Stimulated activated CD4-positive, alpha-beta T cell treated with anti-CD3 and anti-CD28 coated beads, Interleukin-12 subunit alpha, Interleukin-12 subunit beta, amount 100 ng/mL, for 4 hours (primary cell): ENCODE measurements around the gene SH2D4B.
"Not testable (repeated sequence)": the region's sequence is repeated elsewhere in the genome, so short reads cannot be mapped to it uniquely, and the experiment has no call there.

Experiments used
- DNase-seq: peaks from one replicate; pipeline ENCODE4 v3.0.0-alpha.2; 2020

SH2D4B gene

DNA sequence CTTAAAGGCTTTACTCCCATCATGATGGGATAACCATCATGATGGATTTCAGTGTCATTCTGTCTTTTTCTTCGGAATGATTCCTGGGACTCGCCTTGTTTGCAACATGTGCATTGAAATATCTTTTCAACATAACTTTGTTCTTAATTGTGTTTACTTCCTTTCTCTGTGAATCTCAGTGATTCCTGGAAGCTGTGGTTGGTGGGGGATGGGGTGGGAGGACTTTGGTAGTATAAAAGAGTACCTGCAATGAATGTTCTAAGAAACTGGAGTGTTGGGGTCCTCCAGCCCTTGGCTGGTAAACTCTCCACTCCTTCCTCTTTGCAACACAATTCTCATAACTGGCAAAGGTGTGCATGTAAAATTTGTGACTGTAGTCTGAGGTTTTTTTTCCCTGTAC, 11.5 kb upstream of the SH2D4B start:
- no peak for DNase-seq

DNA sequence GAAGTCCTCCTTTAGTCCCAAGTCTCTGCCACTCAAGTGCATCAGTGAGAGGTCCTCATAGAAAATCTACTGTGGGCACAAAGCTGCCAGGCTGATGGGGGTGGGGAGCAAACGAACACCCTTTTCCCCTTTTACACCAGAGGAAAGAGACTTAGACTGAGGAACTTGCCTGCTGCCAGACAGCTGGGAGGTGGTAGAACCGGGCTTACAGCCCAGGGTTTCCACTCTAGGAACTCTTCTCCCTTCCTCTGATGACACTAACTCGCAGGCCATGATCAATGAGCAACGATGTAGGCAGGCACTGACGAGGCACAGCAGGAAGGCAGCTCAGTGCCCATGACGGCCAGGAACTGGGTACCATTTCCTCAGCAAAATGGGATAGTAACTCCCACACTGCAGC, 11.0 kb upstream of the SH2D4B start:
- no peak for DNase-seq

DNA sequence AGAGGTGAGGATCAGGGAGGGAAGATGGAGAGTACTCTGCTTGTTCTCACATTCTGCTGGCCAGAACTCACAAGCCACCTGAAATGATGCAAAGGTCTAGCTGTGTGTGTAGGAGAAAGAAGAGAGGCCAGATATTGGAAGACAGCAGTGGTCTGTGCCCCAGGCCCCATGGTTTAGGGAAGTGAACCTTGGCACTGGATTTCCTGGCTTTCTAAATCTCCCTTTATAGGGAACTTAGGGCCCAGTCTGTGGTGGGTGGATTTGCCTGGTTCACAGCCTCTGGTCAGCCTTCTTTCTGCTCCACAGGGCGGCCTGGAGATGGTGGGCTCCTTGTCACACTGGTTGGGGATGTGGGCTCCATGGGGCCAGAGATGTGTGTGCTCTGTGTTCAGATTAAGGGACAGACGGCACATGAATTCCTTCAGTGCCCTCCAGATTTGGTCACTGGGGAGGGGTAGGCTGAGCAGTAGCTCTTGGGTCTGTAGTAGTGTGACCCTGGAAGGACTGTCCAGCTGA, 9.5 kb upstream of the SH2D4B start:
- DNase-seq = no peak

DNA sequence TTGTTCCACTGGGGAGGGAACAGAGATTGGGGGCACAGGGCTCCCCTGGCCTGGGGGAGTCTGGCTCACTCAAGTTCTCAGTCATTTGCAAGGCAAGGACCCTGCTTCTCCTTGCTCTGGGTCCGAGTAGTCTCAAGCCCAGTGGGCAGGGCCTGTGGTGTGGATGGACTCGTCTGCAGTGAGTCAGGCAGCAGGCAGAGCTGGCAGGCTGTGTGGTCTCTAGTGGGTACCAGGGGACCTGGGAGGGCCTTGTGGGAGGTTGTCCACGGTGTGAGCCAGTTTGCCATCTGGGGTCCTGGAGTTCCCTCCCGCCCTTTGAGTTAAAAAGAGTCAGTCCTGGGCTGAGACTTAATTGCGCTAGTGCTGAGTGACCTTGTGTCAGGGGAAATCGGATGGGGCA, 8.8 kb upstream of the SH2D4B start:
- no peak for DNase-seq

DNA sequence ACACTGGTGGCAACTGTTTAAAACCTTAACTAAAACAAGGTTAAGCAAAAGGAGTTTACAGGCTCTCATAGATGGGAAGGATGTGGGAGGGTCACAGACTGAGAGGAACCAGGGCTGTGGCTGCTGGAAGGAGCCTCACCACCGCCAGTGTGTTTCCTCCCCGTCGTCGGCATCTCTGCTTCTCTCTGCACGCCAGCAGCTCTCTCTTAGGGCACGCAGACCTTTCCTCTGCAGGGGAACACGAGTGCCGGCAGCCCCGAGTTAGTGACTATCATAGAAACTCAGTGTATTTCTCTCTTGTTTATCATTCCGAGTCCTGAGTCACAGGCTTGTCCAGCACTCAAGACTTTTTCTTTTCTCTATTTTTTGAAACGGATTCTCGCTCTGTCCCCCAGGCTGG, 8.1 kb upstream of the SH2D4B start:
- DNase-seq = no peak

DNA sequence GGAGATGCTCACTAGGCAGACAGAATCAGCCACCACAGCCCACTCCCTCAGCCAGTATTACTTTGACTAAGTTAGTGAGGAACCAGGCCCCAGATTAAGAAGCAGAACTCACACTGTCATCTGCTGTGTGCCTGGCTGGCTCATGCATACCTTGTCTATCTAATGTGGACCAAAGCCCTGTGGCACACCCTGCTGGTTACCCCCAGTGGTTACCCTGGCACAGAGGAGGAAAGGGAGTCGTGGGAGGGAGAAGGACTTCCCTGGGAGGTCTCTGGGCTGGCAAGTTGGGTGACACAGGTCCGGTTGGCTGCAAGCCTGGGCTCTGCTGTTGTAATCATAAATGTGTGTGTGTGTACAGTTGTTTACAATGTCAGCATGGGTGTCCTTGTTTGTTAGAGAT, 7.5 kb upstream of the SH2D4B start:
- peak; percentile 31 for DNase-seq

DNA sequence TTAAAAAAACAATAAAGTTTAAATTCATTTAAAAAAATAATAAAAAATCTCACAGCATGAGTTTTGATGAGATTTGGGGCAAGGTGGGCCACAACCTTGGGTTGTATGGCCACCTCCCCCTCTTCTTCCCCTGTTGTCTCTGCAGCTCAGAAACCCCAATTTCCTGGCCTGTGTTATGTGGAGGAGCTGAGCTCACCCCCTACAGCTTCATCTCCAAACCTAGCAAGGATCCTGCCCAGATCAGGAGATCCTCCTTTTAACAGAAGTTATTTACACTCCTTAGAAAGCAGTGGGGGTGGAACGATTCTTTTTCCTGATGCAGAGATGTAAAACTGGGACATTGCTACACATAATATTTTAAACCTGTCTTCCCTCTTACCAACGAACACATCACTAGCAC, 6.9 kb upstream of the SH2D4B start:
- DNase-seq = no peak

DNA sequence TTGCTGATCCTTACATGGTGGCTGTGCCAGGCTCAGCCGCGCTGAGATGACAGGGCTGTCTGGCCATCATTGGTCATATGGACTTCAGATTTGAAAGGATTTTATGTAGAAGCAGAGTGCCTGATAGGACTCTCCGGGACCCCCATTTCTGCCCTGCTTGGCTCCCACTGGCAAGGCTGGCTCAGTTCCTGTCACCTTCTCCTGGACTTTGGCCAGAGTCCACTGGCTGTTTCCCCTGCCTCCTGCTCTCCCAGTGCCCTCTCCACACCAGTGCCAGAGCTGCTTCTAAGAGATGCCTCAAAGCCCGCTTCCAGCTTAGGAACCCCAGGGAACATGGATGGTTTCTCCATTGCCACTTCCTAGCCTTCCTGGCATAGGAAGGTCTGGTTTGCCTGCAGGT, 5.1 kb upstream of the SH2D4B start:
- DNase-seq = no peak

DNA sequence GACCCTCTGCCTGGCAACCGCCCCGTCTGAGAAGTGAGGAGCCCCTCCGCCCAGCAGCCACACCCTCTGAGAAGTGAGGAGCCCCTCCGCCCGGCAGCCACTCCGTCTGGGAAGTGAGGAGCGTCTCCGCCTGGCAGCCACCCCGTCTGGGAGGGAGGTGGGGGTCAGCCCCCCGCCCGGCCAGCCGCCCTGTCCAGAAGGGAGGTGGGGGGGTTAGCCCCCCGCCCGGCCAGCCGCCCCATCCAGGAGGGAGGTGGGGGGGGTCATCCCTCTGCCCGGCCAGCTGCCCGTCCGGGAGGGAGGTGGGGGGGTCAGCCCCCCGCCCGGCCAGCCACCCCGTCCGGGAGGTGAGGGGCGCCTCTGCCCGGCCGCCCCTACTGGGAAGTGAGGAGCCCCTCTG, 3.6 kb upstream of the SH2D4B start:
- DNase-seq = not testable (repeated sequence)

DNA sequence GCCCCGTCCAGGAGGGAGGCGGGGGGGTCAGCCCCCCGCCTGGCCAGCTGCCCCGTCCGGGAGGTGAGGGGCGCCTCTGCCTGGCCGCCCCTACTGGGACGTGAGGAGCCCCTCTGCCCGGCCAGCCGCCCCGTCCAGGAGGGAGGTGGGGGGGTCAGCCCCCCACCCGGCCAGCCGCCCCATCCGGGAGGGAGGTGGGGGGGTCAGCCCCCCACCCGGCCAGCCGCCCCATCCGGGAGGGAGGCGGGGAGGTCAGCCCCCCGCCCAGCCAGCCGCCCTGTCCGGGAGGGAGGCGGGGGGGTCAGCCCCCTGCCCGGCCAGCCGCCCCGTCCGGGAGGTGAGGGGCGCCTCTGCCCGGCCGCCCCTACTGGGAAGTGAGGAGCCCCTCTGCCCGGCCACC, 3.1 kb upstream of the SH2D4B start:
- DNase-seq = not testable (repeated sequence)

DNA sequence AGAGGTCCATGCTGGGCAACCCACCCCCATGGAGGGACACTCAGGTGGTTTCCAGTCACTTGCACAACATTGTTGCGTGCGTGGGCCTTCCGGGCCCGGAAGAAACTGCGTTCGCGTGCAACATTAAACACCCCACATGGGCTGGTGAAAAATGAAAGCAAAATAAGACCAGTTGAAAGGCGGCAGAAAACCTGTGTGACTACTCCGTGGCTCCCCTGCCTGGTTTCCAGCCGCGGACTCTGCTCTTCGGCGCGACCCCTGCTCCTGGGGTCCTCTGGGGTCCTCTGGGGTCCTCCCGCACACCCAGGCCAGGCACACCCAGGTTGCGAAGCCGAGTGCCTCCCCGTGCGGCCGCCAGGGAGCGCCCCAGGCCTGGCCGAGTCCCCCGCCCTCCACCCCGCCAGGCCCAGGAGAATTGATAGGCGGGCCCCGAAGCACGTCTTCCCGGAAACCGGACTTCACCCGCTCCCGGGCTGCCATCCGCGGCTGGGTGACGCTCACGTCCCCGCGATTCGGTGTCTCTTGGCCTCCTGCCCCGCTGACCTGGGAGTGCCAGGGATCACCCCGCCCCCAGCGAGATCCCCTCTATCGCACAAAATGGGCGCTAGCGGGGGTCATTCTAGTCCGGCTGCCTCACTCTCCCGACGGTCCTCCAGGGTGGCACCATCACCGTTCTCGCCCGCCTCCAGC, 1.9 kb upstream of the SH2D4B start:
- peak; percentile 70 for DNase-seq

DNA sequence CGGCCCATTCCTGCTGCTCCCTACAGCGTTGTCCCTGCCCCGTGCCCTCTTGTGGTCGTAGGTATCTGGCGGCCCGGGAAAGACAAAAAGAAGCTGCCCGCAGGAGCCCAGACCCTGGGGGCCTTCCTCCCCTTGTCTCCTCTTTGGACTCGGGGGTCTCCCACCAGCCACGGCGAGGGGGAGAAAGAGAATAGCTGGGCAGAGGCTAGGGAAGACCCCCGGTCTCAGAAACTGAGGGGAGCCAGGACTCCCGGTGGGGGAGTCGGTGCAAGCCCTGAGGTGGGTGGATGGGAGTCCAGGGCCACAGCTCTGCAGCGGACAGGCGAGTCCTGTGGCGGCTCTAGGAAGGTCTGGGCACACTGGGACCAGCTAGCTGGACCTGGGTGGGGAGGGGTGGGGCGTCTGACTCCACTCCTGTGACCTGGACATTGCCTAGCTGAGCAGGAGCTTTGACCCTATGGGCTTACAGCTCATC, 1.3 kb upstream of the SH2D4B start:
- no peak for DNase-seq

DNA sequence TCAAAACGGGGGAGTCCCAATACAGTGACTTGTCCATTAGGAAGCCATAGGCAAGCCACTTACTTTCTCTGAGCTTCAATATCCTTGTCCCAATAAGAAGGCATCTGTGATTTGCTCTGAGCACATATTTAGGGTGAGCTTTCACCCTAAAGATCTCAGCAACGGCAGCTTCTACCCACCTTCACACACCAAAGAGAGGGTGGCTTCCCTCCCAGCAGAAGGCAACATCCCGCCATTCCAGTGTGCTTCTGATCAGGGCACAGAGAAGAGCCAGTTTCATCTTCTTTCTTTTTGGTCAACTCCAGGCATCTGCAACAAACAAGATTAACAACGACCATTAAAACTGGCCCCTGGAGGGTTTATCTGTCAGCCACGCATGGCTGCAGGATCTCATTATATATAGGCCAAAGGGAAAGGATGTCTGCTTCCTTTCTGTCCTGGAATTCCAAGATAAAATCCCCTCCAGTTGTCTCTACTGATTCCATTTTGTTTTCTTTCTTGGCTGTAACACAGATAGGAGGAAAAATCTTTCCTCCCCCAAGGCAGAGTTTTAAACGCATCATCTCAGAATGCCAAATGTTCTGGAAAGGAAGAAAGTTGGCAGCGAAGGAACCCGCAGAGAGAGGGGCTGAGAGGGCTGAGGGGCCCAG, 491 bp upstream of the SH2D4B start:
- DNase-seq = no peak

DNA sequence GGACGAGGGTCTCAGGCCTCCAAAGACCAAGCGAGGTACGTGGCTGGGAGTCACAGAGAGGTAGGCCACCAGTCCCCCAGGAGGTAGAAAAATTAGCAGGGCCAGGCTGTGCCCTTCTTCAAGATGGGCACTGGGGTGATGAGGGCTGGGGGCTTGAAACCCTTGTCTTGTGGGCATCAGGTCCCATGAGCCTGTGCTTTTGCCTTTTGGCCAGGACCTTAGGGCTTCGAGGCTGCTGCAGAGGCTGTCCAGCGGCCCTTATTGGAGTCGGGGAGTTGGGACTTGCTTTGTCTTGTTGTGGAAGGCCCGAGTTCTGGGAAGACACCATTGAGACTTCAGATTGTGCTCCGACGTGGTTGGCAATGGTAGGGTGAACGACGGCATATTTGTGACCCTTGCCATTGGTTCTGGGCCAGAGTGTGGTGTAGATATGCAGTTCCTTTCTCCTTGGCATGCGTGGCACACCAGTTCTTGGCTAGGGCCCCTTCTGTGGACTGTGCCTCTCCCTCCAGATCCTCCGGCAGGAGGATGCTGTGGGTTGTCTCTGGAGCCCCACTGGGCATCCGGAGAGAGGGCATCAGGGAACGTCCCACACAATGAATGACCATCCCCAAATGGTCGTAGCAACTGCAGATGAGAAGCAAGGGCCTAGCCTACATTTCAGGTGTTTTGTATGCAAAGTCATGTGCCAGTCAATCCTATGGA, 931 bp downstream of the SH2D4B start:
- no peak for DNase-seq

DNA sequence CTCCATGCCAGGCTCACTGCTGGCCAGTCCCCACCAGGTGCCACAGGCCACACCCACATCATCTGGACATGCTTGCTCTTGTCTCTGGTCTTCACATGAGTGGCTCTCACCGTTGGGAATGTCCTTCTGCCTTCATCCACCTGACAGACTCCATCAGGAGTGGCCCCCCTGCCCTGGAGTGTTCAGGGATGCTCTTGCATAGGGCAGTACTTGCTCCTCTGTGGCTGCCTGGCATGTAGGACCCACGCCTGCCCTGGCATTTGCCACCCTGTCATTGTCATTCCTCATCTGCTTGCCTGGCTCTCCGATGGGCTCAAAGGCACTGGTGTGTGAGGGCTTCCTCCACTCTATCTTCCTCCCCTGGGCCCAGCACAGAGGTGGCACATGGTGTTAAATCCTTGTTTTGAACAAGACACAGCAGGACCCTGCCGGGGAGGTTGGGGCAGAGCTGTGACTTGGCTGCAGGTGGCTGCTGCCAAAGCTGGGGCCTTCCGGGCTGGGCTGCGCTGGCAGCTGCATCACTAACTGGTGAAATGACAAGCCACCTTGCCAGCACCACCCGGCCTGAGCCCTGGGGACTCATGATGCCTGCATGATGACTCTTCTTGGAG, 1.8 kb downstream of the SH2D4B start:
- no peak for DNase-seq

DNA sequence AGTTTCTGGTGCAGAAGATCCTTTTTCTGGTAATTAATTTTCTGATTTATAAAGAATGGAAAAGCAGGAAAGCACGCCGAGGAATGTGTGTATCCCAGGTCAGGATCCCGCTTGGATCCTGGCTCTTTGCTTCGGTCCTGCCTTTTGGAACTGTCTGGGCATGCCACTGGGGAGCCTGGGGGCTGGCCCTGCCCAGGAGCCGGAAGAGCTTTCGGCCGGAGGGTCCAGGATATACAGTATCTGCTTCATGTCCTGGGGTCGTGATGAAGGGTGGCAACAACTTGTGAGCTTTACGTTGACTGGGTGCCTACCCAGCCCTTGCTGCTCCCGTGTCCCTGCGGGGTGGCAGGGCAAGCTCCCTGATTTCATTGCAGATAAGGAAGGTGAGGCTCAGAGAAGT, 2.4 kb downstream of the SH2D4B start:
- no peak for DNase-seq

DNA sequence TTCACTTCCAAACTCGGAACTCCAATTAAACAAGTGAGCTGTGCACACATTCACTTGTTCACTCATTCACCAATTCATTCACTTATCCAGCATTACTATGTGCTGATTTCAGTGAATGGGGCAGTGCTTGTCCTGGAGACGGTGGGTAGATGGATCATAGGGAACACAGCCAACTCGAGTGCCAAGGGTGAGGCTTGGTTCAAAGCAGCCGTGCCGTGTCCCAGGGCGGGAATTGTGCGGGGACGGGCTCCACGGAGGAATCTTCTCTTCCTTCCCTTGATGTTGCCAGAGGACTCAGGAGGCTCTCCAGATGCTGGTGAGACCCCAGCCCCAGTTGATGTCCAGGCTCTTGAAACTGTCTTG, 2.9 kb downstream of the SH2D4B start:
- DNase-seq = no peak

DNA sequence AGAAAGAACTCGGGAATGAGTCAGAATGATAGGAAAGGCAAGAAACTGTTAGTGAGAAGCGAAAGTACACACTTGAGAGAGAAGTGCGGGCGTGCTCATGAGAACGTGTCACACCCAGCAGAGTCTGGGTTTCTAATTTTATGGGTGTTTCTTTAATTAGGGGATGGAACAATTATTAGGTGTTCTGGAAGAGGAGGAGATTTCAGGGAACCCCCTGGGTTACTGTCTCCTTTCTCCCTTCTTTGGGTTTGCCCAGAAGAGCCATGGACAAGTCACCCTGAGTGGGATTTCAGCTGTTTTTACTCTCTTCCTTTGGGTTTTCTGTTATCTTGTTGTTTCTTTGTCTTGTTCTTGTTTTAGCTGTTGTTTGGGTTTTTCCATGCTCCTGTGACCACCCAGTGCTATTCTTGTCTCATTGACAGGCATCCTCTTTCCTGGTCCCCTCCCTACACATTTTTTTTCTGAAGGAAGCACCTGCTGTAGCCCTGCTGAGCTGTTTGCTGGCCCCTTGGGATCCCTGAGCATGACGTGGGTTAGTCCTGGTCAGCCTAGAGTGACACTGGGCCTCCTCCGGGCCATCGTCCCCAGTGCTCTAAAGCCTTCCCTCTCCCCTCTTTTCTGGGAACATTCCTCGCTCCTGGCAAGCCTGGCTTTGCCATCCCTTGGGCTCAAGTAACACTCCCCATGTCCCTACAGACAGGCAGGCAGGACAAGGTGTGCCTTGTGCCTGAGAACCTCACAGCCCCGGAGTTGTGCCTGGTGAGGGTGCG, 3.5 kb downstream of the SH2D4B start:
- no peak for DNase-seq

DNA sequence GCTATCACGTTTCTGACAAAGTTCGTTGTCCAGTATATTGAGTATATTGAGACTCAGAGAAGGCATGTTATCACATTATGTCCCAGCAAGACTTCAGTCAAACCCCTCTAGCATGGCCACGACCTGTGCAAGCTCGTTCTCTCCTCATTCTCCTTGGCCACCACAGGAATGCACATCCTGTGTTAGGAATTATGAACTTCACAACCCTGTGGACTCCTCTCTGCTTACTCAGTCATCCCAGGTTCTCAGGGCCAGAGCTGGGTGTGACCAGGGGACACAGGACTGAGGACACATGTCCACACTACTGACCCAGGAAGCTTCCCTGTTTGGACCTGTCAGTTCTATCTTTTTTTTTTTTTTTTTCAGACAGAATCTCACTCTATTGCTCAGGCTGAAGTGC, 4.4 kb downstream of the SH2D4B start:
- no peak for DNase-seq

DNA sequence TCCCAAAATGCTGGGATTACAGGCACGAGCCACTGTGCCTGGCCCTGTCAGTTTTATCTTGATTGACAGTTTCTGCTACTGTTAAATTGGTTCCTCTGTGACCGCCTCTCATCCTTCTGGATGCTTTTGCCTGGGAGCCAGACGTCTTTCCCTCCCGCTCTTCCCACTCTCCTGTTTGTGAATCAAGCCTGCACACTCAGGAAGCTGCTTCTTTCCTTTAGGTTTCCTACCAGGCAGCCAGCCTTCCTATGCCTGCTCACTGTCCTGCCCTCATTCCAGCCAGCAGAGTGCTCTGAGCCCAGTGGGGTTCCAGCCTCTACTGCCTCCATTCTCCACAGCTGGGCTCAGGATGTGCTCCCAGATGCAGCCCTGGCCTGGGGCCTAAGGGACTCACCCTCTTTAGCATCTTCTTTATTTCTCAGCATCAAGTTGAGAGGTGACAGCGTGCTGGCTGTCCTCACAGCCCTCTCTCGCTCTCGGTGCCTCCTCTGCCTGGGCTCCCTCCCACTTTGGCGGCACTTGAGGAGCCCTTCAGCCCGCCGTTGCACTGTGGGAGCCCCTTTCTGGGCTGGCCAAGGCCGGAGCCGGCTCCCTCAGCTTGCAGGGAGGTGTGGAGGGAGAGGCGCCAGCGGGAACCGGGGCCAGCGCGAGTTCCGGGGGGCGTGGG, 5.1 kb downstream of the SH2D4B start:
- no peak for DNase-seq

DNA sequence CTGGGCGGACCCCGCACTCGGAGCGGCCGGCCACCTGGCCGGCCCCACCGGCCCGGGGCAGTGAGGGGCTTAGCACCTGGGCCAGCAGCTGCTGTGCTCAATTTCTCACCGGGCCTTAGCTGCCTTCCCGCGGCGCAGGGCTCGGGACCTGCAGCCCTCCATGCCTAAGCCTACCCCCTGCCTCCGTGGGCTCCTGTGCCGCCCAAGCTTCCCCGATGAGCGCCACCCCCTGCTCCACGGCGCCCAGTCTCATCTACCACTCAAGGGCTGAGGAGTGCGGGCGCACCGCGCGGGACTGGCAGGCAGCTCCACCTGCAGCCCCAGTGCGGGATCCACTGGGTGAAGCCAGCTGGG, 5.6 kb downstream of the SH2D4B start:
- DNase-seq = not testable (repeated sequence)

DNA sequence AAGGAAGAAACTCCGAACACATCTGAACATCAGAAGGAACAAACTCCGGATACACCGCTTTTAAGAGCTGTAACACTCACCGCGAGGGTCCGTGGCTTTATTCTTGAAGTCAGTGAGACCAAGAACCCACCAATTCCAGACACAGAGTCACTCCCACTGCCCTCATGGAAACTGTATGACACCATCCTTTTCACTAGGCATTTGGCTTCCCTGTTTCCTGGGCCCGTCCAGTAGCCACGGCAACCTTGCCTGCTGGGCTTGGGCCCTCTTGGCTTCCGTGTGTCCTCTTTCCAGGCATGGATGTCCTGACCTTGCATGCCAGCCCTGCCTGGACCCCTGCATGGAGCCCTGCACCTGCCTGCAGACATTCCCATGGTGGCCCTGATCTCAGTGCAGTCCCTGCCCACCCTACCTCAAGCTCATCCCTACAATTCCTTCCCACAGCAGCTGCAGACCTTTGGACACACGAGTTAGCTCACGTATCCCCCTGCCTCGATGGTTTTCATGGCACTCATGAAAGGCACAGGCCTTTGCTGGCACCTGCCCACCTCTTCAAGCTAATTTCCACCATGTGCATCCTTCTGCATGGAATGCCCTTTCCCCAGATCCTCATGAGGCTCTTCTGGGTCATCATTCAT, 6.7 kb downstream of the SH2D4B start:
- DNase-seq = no peak
